Measurements from ENCODE around the gene HEG1. TPM values are rescaled to one million over a fixed set of nuclear protein-coding genes. Genes with fewer than 3 reads are reported as not detected.

The HEG1 gene
- total RNA-seq, 1 donor from 2014 or later = 25.1 TPM

DNA sequence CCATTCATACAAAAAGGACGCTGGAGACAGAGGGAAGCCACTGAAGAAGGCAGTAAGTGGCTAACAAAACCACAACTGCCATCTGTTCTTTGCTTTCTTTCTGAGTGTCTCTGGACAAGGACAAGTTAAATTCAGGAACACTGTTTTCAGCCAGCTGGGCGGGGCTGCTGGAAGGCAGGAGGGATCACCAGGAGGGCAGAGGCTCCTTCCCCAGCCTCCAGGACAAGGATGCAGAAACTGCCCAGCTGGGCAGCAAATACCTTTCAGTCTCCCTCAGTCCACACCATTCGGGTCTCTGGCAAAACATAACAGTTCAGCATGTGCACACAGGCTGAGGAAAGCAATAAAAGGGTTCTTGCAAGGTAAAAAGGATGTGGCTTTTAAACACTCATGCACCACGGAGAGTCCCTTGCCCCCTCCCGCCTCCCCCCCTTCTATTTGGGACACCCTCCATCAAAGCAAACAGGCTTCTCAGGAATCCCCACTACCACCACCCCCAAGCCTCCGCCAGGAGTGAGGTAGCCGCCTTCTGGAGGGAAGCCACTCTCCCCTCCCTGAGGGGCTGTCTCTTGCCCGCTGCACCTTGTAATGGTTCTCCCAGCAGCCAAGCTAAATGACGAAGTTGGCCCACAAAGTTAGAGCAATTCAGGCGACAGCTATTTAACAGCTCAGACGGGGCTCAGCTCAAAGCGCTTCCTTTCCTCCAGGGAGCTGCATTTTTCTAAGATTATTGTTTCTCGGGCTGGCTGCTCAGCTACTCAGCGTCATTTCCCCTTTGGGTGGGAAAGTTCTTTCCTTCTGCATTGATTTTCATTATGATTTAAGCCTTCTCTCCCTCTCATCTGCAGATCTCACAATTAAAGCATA, 3.8 kb downstream of the HEG1 start:
- peak overlapping the region; percentile 77 for H3K27ac ChIP-seq (ENCODE audit: low read depth, low read length)
- H3K4me1 ChIP-seq (ENCODE audit: control insufficient read depth in 3 of 3, insufficient read depth in 3 of 3, low read length in 3 of 3) = peaks cover 55 to 70% (median 69%) of the 10 kb centered on the region in 3 donors
- H3K9ac ChIP-seq (ENCODE audit: low read depth in 1 of 3, low read length in 3 of 3) = peak overlapping the region; percentile 36 to 57 (median 41)
- peaks cover 0 to 6% (median 0%) of the 10 kb centered on the region in 3 donors for H3K36me3 ChIP-seq (ENCODE audit: control insufficient read depth in 3 of 3, insufficient read depth in 3 of 3, low read length in 3 of 3)
- H3K9me3 ChIP-seq (ENCODE audit: control insufficient read depth in 3 of 3, low read length in 3 of 3) = no peaks in the 10 kb centered on the region
- H3K27me3 ChIP-seq (ENCODE audit: control insufficient read depth in 3 of 3, insufficient read depth in 3 of 3, low read length in 3 of 3) = no peaks in the 10 kb centered on the region
- peak overlapping the region; percentile 11 to 89 (median 47) for H3K4me3 ChIP-seq (ENCODE audit: low read length in 3 of 3)

DNA sequence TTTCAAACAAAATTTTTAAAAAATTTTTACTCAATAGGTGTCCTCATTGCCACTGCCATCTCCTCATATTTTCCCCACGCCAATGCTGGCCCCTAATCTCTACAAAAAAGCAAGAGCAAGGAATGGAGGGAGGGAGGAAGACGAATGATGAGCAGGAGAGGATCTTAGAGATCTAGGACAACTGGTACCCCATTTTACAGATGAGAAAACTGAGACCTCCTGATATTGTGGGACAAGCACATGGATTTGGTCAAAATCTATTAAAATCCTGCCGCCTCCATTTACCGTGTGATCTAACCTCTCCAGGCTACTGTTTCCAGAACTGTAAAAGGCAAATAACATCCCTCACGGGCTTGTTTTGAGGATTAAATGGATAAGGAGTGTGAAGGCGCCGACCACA, 4.6 kb downstream of the HEG1 start:
- Histone ChIP-seq H3K9ac (ENCODE audit: low read depth in 1 of 3, low read length in 3 of 3) (peak overlapping the region; percentile 36 to 57 (median 41)), H3K4me3 (ENCODE audit: low read length in 3 of 3) (peak overlapping the region; percentile 5 to 89 (median 46)), H3K27me3 (ENCODE audit: control insufficient read depth in 3 of 3, insufficient read depth in 3 of 3, low read length in 3 of 3) (no peaks in the 10 kb centered on the region), H3K27ac (ENCODE audit: low read depth, low read length) (peak overlapping the region; percentile 54), H3K9me3 (ENCODE audit: control insufficient read depth in 3 of 3, low read length in 3 of 3) (no peaks in the 10 kb centered on the region), H3K4me1 (ENCODE audit: control insufficient read depth in 3 of 3, insufficient read depth in 3 of 3, low read length in 3 of 3) (peaks cover 50 to 67% (median 65%) of the 10 kb centered on the region in 3 donors), H3K36me3 (ENCODE audit: control insufficient read depth in 3 of 3, insufficient read depth in 3 of 3, low read length in 3 of 3) (peaks cover 0 to 6% (median 0%) of the 10 kb centered on the region in 3 donors)

DNA sequence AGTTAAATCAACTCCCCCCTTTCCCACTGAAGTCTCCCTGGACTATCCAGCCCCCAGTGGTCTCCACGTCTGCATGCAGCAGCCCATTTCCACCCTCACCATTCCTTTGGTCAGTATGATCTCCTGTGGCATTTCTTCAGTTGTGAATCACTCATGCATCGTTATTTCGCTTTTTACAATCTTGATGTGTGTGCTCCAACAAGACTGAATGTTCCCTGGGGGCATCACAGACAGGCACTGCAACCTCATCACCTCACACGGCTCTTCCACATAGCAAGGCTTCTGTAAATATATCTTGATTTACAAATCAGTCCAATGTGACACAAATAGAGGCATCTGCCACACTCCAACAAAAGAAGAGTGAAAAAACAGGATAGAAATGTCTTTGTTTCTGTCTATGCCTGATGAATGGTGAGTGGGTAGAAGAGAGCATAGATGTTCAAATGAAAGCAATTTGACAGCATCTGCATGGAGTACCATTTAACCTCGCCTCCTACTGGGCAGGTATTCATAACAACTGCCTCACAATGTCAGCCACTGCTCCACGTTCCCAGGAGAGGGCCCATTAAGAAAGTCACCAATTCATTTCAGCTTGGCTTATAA, 5.2 kb downstream of the HEG1 start:
- H3K9me3 ChIP-seq (ENCODE audit: control insufficient read depth in 3 of 3, low read length in 3 of 3) = no peaks in the 10 kb centered on the region
- H3K27me3 ChIP-seq (ENCODE audit: control insufficient read depth in 3 of 3, insufficient read depth in 3 of 3, low read length in 3 of 3) = no peaks in the 10 kb centered on the region
- no peak overlapping the region for H3K9ac ChIP-seq (ENCODE audit: low read depth in 1 of 3, low read length in 3 of 3)
- no peak overlapping the region for H3K27ac ChIP-seq (ENCODE audit: low read depth, low read length)
- peaks cover 0 to 6% (median 0%) of the 10 kb centered on the region in 3 donors for H3K36me3 ChIP-seq (ENCODE audit: control insufficient read depth in 3 of 3, insufficient read depth in 3 of 3, low read length in 3 of 3)
- peaks cover 52 to 72% (median 67%) of the 10 kb centered on the region in 3 donors for H3K4me1 ChIP-seq (ENCODE audit: control insufficient read depth in 3 of 3, insufficient read depth in 3 of 3, low read length in 3 of 3)
- H3K4me3 ChIP-seq (ENCODE audit: low read length in 3 of 3) = no peak overlapping the region

DNA sequence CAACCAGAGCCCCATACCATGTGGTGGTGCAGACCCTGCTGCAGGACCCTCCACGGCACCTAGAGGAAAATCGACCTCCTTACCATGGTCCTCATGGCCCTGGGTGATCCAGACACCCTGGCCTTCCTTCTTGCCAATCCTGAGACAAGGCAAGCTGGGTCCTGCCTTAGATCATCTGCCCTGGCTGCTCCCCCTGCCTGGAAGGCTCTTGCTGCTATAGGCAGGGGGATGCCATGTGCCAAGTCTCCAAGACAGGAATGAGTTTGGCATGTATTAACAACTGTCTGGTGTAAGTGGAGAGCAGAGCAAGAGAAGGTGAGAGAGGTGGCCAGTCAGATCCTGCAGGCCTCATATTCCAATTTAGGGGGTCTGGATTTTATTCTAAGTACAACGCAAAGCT, 7.5 kb downstream of the HEG1 start:
- H3K9me3 ChIP-seq (ENCODE audit: control insufficient read depth in 3 of 3, low read length in 3 of 3) = no peaks in the 10 kb centered on the region
- no peak overlapping the region for H3K27ac ChIP-seq (ENCODE audit: low read depth, low read length)
- peaks cover 64 to 86% (median 71%) of the 10 kb centered on the region in 3 donors for H3K4me1 ChIP-seq (ENCODE audit: control insufficient read depth in 3 of 3, insufficient read depth in 3 of 3, low read length in 3 of 3)
- H3K36me3 ChIP-seq (ENCODE audit: control insufficient read depth in 3 of 3, insufficient read depth in 3 of 3, low read length in 3 of 3) = peaks cover 0 to 5% (median 0%) of the 10 kb centered on the region in 3 donors
- H3K27me3 ChIP-seq (ENCODE audit: control insufficient read depth in 3 of 3, insufficient read depth in 3 of 3, low read length in 3 of 3) = no peaks in the 10 kb centered on the region
- H3K9ac ChIP-seq (ENCODE audit: low read depth in 1 of 3, low read length in 3 of 3) = no peak overlapping the region
- H3K4me3 ChIP-seq (ENCODE audit: low read length in 3 of 3) = no peak overlapping the region

DNA sequence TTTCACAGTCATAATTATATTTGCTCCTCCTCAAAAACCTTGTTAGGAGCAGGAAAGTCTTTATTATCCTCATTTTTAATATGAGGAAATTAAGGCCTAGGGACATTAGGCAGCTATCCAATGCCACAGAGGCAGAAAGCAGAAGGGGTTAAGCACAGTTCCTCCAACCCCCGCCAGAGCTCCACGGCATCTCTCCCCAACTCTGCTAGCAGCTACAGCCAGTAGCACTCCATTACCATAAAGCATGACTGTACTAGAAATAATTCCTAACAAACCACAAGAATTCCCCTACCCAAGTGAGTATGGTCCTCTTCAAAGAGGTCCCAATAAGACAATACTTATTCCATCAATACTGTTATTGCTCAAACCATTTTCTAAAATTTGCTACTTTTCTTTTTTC, 9.8 kb downstream of the HEG1 start:
- no peak overlapping the region for H3K27ac ChIP-seq (ENCODE audit: low read depth, low read length)

DNA sequence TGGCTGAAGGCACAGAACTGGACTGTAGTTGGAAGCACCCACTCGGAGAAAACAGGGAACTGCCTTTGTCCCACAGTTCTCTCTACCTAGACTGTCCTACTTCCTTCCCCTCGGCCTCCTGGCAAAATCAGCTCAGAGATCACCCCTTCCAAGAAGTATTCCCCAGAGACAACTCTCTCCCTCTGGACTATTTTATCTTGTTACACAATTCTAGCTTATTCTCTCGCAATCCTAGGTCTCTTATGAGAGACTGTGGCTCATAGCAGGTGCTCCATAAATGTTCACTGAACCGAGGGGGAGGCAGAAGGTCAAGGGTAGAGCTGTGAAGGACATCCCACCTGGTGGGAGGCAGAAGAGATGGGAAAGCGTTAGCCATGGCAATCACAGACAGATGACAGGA, 10.6 kb downstream of the HEG1 start:
- Histone ChIP-seq H3K27ac (ENCODE audit: low read depth, low read length) (no peak overlapping the region), H3K27me3 (ENCODE audit: control insufficient read depth in 3 of 3, insufficient read depth in 3 of 3, low read length in 3 of 3) (no peaks in the 10 kb centered on the region), H3K4me1 (ENCODE audit: control insufficient read depth in 3 of 3, insufficient read depth in 3 of 3, low read length in 3 of 3) (peaks cover 53 to 69% (median 57%) of the 10 kb centered on the region in 3 donors), H3K9me3 (ENCODE audit: control insufficient read depth in 3 of 3, low read length in 3 of 3) (no peaks in the 10 kb centered on the region), H3K4me3 (ENCODE audit: low read length in 3 of 3) (no peak overlapping the region), H3K36me3 (ENCODE audit: control insufficient read depth in 3 of 3, insufficient read depth in 3 of 3, low read length in 3 of 3) (peaks cover 0 to 4% (median 0%) of the 10 kb centered on the region in 3 donors), H3K9ac (ENCODE audit: low read depth in 1 of 3, low read length in 3 of 3) (no peak overlapping the region)

More for the DNA sequence above, 9.8 kb downstream of the HEG1 start:
- Histone ChIP-seq H3K36me3 (ENCODE audit: control insufficient read depth in 3 of 3, insufficient read depth in 3 of 3, low read length in 3 of 3) (peaks cover 0 to 4% (median 0%) of the 10 kb centered on the region in 3 donors), H3K4me3 (ENCODE audit: low read length in 3 of 3) (no peak overlapping the region), H3K9ac (ENCODE audit: low read depth in 1 of 3, low read length in 3 of 3) (no peak overlapping the region), H3K9me3 (ENCODE audit: control insufficient read depth in 3 of 3, low read length in 3 of 3) (no peaks in the 10 kb centered on the region), H3K27me3 (ENCODE audit: control insufficient read depth in 3 of 3, insufficient read depth in 3 of 3, low read length in 3 of 3) (no peaks in the 10 kb centered on the region), H3K4me1 (ENCODE audit: control insufficient read depth in 3 of 3, insufficient read depth in 3 of 3, low read length in 3 of 3) (peaks cover 52 to 74% (median 59%) of the 10 kb centered on the region in 3 donors)

DNA sequence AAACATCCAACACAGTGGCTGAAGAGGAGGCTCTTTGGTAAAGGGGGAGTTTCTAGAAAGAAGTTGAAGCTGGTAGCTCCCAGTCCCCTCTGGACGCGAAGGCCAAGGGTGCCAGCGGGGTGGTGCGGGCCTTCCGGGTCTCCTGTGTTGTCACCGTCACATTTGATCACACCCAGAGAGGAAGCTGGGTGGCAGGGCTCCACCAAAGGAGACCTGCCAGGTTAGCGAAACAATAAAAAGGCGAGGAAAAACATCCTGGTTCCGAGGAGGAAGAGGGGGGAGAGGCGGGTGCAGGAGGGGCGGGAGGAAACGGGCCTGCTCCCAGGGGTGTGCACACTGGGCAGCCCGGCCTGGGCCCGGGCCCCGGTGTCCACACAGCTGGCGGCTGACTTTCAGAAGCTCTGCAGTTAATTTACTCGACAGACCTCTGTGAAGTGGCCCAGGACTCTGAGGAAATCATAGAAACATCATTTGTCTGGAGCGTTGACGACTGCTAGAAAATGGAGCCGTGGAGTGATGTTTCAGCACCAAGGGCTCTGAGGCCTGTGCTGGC, 12.1 kb downstream of the HEG1 start:
- no peaks in the 10 kb centered on the region for H3K27me3 ChIP-seq (ENCODE audit: control insufficient read depth in 3 of 3, insufficient read depth in 3 of 3, low read length in 3 of 3)
- H3K27ac ChIP-seq (ENCODE audit: low read depth, low read length) = peak overlapping the region; percentile 78
- H3K4me1 ChIP-seq (ENCODE audit: control insufficient read depth in 3 of 3, insufficient read depth in 3 of 3, low read length in 3 of 3) = peaks cover 61 to 73% (median 64%) of the 10 kb centered on the region in 3 donors
- H3K36me3 ChIP-seq (ENCODE audit: control insufficient read depth in 3 of 3, insufficient read depth in 3 of 3, low read length in 3 of 3) = peaks cover 0 to 4% (median 0%) of the 10 kb centered on the region in 3 donors
- H3K9ac ChIP-seq (ENCODE audit: low read depth in 1 of 3, low read length in 3 of 3) = peak overlapping the region; percentile 47 to 82 (median 55)
- H3K9me3 ChIP-seq (ENCODE audit: control insufficient read depth in 3 of 3, low read length in 3 of 3) = no peaks in the 10 kb centered on the region
- H3K4me3 ChIP-seq (ENCODE audit: low read length in 3 of 3) = peak overlapping the region in 1 of 3 donors; percentile 65

DNA sequence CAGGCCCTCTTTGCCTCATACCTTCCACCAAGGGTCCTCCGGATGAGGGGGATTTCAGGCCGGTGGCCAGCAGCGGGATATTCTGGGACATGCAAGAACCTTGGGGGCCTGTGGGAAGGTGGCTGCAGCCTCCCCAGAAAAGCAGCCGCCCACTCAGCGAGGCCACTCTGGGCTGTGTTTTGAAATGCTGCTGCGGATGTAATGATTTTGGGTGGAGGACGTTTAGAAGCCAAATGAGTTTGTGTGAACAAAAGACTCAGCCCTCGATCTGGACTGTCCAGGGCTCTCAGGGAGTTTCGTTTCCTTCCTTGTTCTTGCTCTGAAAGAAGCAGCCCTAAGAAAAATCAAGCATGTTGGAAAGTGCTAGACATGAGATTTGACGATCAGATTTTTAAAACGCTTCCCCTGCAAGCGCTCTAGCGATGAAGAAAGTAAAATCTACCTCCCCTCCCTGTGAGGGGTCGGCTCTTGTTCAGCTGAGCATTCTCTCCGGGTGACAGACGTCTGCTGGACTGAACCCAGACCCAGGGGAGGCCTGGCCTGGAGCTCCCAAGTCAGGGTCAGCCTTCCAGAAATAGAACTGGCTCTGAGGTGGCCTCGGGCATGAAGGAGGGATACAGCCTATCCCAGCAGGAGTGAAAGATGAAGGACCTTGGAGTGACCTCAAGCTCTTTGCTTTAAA, 12.9 kb downstream of the HEG1 start:
- Histone ChIP-seq H3K27ac (ENCODE audit: low read depth, low read length) (peak overlapping the region; percentile 78), H3K4me3 (ENCODE audit: low read length in 3 of 3) (peak overlapping the region; percentile 33 to 65 (median 54)), H3K4me1 (ENCODE audit: control insufficient read depth in 3 of 3, insufficient read depth in 3 of 3, low read length in 3 of 3) (peaks cover 61 to 72% (median 61%) of the 10 kb centered on the region in 3 donors), H3K27me3 (ENCODE audit: control insufficient read depth in 3 of 3, insufficient read depth in 3 of 3, low read length in 3 of 3) (no peaks in the 10 kb centered on the region), H3K36me3 (ENCODE audit: control insufficient read depth in 3 of 3, insufficient read depth in 3 of 3, low read length in 3 of 3) (peaks cover 0 to 4% (median 0%) of the 10 kb centered on the region in 3 donors), H3K9me3 (ENCODE audit: control insufficient read depth in 3 of 3, low read length in 3 of 3) (no peaks in the 10 kb centered on the region), H3K9ac (ENCODE audit: low read depth in 1 of 3, low read length in 3 of 3) (peak overlapping the region; percentile 54 to 82 (median 55))

All from skeletal muscle tissue (tissue), 4 donors.